Activated CD4-positive, alpha-beta T cell treated with anti-CD3 and anti-CD28 coated beads for 24 hours (primary cell): ENCODE data around the gene NOC4L.
"Not testable (repeated sequence)": the region's sequence is repeated elsewhere in the genome, so short reads cannot be mapped to it uniquely, and the experiment has no call there.

Experiments used
- DNase-seq, 2 donors: peaks; one replicate each; pipeline ENCODE4 v3.0.0-alpha.2; 2020; ENCODE audit warnings: low read depth in 2 of 2

The NOC4L gene

DNA sequence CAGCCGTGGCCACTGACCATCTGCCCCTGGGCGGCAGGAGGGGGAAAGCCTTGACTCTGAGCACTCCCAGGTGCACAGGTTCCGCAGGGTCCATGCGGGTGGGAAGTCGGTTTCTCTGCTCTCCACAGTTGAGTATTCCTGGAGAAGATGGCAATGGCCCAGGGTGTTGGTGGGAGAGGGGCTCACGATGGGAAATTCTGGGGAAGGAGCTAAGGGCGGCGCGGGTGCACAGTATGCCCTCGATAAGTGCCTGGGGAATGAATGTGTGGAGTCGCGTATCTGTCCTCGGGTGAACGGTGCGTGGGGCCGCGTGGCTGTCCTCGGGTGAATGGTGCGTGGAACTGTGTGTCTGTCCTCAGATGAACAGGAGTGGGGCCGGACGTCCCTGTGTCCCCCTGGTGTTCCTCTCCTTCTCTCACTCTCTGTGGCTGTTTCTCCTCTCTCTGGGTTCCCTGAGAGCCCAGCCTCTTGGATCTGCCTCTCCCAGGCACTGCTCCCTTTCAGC, 38.0 kb downstream of the NOC4L start:
- DNase-seq, result no peak

DNA sequence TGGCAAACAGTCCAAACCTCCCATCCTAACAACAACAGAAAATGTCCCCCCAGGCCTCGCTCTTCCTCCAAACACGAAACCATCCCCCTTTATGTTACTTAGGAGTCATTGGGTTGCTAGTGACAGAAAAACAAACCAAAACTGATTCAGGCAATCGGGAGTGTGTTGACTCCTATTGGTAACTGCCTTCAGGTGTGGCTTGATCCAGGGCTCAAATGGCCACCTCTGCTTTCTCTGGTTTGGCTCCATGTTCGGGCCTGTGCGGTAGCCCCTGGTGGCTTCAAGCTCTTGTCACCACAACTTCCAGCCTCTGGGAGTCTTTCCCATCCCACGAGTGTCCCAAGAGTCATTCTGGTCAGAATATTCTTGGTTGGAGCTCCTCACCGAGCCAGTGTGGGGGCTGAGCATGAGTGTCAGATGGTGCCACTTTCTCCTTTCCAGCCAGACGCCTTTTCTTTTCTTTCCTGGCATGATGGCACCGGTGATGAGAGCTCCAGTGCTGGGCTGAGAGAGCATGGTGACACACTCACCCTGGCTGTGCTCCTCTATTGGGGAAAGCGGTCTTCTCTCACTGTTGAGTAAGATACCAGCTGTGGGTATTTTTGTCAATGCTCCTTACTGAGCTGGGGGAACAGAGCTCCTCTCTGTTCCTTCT, 38.6 kb downstream of the NOC4L start:
- DNase-seq, result no peak

GRCh38 chr12:132185705-132186104, 41.4 kb downstream of the NOC4L start:
- no peak for DNase-seq

GRCh38 chr12:132186208-132186856, 42.1 kb downstream of the NOC4L start:
- no peak for DNase-seq

DNA sequence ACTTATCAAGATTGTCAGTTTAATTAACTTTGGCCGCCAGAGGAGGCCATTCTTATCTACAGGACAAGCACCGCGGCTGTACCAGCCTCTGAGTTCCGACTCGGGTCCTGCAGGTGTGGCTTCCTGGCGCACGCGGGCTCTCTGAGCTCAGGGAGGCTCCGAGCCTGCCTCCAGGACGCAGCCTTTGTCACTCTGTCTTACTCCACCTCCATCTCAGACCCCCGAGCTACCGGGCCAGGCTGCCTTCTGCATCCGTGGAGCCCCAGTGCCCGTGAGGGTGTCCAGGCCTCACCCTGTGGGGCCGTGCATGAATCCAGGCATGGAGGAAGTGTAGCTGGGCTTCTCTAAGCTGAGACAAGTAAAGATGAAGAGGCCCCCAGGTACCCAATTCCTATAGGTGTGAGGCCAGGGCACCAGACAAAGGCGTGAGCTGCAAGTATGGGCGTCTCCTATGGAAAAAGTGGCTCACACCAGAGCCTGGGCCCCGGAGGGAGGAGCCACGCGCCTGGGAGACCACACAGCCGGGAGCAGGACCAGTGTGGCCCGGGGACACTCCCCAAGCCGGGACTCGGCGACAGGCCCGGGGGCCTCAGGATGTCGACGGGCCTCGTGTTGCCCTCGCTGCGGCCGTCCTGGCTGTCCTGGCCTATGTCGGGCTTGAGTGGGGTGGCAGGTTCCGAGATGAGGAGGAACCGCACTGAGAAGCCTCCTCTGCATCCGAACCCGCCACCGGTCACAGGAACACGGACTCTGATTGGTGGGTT, 42.8 kb downstream of the NOC4L start:
- no peak for DNase-seq

GRCh38 chr12:132187646-132188450, 43.6 kb downstream of the NOC4L start:
- no peak for DNase-seq

DNA sequence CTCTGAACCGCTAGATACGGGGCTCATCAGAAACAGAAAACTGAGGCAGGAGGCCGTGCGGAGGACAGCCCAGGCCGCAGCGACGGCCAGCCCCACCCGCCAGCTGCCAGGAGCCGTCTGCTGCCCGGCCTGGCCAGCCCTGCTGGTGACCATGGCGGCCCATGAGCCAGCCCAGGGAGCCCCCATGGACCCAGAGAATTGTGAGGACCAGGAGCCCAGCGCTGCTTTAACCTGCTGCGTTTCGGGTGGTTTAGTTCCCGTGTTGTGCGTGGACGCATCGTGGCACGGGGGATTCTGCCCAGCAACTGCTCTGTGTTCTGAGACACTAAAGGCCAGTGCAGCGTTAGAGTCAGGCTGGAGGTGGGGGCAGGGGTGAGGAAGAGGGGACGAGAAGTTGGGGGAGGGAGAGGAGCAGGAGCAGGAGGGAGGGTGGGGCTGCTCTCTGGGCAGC, 44.2 kb downstream of the NOC4L start:
- no peak for DNase-seq

- no peak for DNase-seq
These were observed 44.7 kb downstream of the NOC4L start for GRCh38 chr12:132188916-132189325.

DNA sequence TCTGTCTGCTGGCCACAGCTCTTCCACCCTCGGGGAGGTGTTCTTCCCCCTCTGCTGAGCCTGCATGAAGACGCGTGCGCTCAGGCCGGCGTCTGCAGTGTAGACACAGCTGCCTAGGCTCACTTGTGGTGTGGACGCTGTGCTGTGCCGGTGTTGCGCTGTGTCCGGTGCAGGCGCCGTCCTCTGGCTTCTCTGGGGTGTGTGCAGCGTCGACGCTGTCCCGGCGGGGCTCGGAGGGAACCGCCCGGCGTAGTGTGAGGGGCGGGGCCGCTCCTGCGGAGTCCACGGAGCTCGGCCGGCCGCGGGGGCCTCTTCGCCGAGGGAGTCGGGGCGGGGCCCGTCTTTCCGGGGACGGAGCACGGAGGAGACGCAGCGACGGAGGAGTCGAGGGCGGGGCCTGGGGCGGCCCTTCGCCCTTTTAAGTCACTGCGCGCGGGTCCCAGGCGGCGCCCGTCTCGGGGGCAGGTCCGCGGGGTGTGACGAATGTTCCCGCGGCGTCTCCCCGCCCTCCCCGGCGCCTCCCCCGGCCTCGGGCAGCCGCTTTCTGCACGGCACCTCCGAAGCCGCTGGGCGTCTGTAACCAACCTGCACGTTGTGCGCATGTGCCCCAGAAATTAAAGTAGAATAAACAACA, 45.2 kb downstream of the NOC4L start:
- peak; percentile 90 for DNase-seq

- DNase-seq, result no peak
These were observed 45.9 kb downstream of the NOC4L start for GRCh38 chr12:132190012-132190755.

DNA sequence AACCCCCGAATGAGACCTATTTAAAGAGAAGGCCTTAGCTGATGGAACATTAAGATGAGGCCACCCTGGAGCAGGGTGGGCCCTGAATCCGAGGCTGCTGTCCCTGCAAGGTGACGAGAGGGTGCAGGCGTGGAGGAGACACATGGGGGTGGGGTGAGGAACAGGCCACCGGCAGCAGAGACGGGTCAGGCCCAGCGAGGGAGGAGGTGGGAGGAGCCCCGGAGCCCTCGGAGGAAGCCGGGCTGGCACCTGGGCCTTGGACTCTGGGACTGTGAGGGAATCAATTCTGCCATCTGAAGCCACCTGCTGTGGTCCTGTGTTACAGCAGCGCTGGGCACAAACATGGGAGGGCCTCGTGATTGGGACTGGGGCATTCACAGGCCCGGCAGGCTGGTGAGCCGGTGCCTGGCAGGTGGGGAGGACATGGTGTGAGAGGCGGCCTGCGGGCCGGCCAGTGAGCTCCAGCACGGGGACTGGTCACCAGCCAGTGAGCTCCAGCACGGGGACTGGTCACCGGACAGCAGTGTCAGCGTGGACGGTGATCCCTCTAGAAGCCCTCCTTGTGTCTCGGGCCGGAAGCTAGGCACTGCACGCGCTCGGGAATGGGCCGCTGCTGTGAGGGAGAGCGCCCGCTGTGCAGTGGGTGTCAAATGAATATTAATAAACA, 46.7 kb downstream of the NOC4L start:
- DNase-seq, result no peak

- no peak for DNase-seq
These were observed 47.7 kb downstream of the NOC4L start for GRCh38 chr12:132191715-132192553.

GRCh38 chr12:132194056-132194455, 49.8 kb downstream of the NOC4L start:
- DNase-seq, result no peak

GRCh38 chr12:132194556-132194955, 50.3 kb downstream of the NOC4L start:
- no peak for DNase-seq

GRCh38 chr12:132195242-132195641, 51.0 kb downstream of the NOC4L start:
- DNase-seq, result not testable (repeated sequence)

- no peak for DNase-seq
These were observed 52.0 kb downstream of the NOC4L start for GRCh38 chr12:132196038-132196872.

DNA sequence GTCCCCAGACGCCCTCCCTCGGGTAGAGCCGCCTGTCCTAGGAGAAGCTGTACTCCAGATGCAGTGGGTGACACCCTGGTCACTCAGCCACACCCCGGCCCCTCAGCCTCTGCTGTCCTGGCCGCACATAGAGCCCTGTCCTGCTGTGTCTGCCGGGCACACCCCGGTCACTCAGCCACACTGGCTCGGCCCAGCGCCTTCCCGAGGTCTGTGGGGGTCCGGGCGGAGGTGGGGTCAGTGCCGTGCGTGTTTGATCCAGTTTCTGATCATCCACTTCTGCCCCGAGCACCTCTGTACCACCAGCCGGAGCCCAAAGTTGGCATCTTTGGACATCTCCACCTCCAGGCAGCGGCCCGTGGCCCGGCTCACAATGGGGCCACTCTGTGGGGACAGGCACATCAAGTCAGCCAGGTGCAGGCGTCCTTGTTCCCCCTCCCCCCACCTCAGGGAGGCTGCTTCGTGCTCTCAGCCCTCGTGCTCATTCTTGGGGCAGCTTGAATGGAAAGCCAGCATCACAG, 52.7 kb downstream of the NOC4L start:
- no peak for DNase-seq
